ENCODE data around the gene SLC35G1. TPM values are rescaled to one million over a fixed set of nuclear protein-coding genes. Genes with fewer than 3 reads are reported as not detected.

The SLC35G1 gene
- total RNA-seq, 1 donor from 2014 or later = 5.3 TPM

DNA sequence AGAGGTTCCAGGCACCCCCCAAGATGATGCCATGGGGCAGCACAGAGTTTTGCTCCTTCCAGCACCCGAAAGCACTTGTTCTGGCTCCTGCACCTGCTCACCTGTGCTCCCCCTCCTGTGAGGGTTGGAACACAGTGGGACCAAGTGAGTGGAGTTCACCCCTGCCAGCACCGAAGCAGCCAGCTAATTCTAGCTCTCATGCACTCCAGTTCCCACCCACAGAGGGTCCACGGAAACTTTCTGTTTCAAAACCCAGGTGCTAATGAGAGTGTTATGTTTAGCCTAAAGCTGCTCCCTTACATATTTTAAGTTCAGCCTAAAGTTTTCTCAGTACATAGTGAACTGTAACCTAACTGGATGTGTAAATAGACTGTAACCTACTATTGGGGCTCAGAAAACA is 42.6 kb upstream of the SLC35G1 start:
- no peaks in the 10 kb centered on the region for H3K36me3 Mint-ChIP-seq (ENCODE audit: low read depth)

DNA sequence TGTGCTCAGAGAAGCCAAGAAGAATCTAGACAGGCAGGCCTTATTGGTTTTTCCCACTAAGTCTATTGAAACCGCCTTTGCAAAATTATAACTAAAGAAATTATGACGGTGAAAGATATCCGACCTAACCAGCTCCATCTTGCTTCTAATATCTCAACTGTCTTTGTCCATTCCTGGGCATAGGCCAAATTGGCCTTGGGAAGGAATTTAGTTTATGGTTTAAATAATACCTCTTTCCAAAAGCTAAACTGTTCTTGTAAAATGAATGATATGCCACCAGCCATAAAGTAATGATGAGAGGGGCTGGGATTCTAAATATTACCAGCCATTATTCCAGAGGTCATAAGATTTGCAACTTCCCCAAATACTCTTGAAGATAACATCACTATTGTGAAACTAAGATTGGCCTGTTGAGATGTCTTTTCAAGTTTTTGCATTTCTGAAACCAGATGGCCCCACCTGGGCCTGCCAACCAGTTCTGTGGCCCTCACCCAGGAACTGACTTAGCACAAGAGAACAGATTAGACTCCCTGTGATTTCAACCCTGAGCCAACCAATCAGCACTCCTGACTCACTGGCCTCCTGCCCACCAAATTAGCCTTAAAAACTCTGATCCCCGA is 41.2 kb upstream of the SLC35G1 start:
- no peaks in the 10 kb centered on the region for H3K4me1 Mint-ChIP-seq (ENCODE audit: low read depth)
- TF ChIP-seq, protein P1, sequence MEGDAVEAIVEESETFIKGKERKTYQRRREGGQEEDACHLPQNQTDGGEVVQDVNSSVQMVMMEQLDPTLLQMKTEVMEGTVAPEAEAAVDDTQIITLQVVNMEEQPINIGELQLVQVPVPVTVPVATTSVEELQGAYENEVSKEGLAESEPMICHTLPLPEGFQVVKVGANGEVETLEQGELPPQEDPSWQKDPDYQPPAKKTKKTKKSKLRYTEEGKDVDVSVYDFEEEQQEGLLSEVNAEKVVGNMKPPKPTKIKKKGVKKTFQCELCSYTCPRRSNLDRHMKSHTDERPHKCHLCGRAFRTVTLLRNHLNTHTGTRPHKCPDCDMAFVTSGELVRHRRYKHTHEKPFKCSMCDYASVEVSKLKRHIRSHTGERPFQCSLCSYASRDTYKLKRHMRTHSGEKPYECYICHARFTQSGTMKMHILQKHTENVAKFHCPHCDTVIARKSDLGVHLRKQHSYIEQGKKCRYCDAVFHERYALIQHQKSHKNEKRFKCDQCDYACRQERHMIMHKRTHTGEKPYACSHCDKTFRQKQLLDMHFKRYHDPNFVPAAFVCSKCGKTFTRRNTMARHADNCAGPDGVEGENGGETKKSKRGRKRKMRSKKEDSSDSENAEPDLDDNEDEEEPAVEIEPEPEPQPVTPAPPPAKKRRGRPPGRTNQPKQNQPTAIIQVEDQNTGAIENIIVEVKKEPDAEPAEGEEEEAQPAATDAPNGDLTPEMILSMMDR (IDR thresholded peaks at IDR 0.05) = no peak
- DNase-seq (ENCODE audit: low spot score) = no peak
- H3K27me3 Mint-ChIP-seq (ENCODE audit: low read depth) = peaks cover 7% of the 10 kb centered on the region
- H3K4me3 Mint-ChIP-seq (ENCODE audit: unreplicated experiment) = no peak overlapping the region
- no peaks in the 10 kb centered on the region for H3K36me3 Mint-ChIP-seq (ENCODE audit: low read depth)
- no peak overlapping the region for H3K27ac Mint-ChIP-seq (ENCODE audit: unreplicated experiment)
- peaks cover 6% of the 10 kb centered on the region for H3K9me3 Mint-ChIP-seq (ENCODE audit: low read depth)

More for the DNA sequence above, 42.6 kb upstream of the SLC35G1 start:
- H3K27ac Mint-ChIP-seq (ENCODE audit: unreplicated experiment) = no peak overlapping the region
- TF ChIP-seq, protein P1 (IDR thresholded peaks at IDR 0.05) = no peak
- H3K4me3 Mint-ChIP-seq (ENCODE audit: unreplicated experiment) = no peak overlapping the region
- H3K27me3 Mint-ChIP-seq (ENCODE audit: low read depth) = peaks cover 5% of the 10 kb centered on the region
- H3K9me3 Mint-ChIP-seq (ENCODE audit: low read depth) = peaks cover 6% of the 10 kb centered on the region
- H3K4me1 Mint-ChIP-seq (ENCODE audit: low read depth) = no peaks in the 10 kb centered on the region
- DNase-seq (ENCODE audit: low spot score) = no peak

DNA sequence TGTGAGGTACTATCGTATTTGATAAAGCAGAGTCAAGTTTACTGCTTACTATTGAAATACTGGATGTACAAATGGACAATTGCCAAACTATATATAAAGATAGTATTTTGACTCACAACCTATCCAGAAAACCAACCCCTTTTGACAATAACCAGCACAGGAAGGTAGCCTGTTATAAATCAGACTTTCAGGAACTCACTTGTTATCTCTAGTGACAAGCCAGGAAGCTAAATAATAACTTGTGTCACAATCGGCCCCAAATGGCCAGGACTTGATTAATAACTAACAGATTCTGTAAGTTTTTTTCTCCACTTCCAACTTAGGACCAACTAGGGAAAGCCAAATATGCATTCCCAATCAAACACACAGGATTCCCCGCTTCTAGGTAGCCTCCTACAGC is 38.8 kb upstream of the SLC35G1 start:
- Mint-ChIP-seq H3K4me1 (ENCODE audit: low read depth) (no peaks in the 10 kb centered on the region), H3K27ac (ENCODE audit: unreplicated experiment) (no peak overlapping the region), H3K4me3 (ENCODE audit: unreplicated experiment) (no peak overlapping the region), H3K36me3 (ENCODE audit: low read depth) (no peaks in the 10 kb centered on the region), H3K9me3 (ENCODE audit: low read depth) (peaks cover 6% of the 10 kb centered on the region), H3K27me3 (ENCODE audit: low read depth) (peaks cover 9% of the 10 kb centered on the region)
- DNase-seq (ENCODE audit: low spot score) = no peak
- TF ChIP-seq, protein P1 (IDR thresholded peaks at IDR 0.05) = no peak

DNA sequence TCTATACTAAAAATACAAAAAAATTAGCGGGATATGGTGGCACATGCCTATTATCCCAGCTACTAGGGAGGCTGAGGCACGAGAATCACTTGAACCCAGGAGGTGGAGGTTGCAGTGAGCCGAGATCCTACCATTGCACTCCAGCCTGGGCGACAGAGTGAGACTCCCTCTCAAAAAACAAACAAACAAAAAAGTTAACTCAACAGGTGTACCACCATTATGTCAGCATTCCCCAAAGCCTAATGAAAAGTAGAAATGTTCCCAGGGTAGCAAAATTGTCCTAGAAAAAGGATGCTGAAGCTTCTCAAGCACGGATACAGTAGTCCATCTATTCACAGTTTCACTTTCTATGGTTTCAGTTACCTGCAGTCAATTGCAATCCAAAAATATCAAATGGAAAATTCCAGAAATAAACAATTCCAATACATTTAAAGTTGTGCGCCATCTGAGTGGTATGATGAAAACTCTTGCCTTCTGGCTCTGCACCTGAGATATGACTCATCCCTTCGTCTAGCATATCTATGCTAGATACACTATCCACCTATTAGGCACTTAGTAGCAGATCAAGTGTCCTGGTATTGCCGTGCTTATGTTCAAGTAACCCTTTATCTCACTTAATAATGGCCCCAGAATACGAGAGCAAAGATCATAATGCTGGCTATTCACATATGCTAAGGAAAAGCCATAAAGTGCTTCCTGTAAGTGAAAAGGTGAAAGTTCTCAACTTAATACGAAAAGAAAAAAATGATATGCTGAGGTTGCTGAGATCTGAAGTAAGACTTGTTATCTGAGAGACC is 37.2 kb upstream of the SLC35G1 start:
- Mint-ChIP-seq H3K27me3 (ENCODE audit: low read depth) (peaks cover 8% of the 10 kb centered on the region), H3K4me3 (ENCODE audit: unreplicated experiment) (no peak overlapping the region), H3K36me3 (ENCODE audit: low read depth) (no peaks in the 10 kb centered on the region), H3K27ac (ENCODE audit: unreplicated experiment) (no peak overlapping the region), H3K9me3 (ENCODE audit: low read depth) (peaks cover 6% of the 10 kb centered on the region), H3K4me1 (ENCODE audit: low read depth) (no peaks in the 10 kb centered on the region)
- DNase-seq (ENCODE audit: low spot score) = no peak
- TF ChIP-seq, protein P1 (IDR thresholded peaks at IDR 0.05) = no peak

DNA sequence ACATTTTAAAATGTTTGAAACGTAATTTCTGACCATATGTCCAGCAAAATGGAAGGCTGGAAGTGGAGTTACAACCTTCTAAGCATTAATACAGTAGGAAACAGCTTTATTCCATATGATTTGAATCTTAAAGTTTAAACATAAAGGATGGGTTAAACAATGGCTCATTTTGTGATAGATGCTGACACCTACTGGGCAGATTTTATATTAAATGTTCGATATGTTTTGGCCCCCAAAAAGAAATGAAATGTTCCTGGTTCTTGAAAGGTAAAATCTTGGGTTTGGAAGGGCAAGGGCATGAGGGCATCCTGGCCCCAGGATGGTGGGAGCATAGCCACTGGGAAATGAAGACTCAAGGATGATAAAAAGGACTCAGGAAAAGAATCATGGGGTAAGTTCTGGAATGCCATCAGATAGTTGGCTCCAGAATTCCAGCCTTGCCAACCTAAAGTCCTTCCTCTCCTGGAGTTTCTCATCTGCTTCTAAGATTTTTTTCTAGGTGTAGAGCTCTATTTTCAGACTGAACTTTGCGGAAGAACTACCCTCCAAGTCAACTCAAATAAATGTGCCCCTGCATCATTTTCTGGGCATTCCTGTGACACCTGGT is 34.6 kb upstream of the SLC35G1 start:
- Mint-ChIP-seq H3K27ac (ENCODE audit: unreplicated experiment) (no peak overlapping the region), H3K27me3 (ENCODE audit: low read depth) (peaks cover 8% of the 10 kb centered on the region), H3K36me3 (ENCODE audit: low read depth) (no peaks in the 10 kb centered on the region), H3K4me3 (ENCODE audit: unreplicated experiment) (no peak overlapping the region), H3K4me1 (ENCODE audit: low read depth) (no peaks in the 10 kb centered on the region), H3K9me3 (ENCODE audit: low read depth) (no peaks in the 10 kb centered on the region)
- TF ChIP-seq, protein P1 (IDR thresholded peaks at IDR 0.05) = peak; percentile 84
- no peak for DNase-seq (ENCODE audit: low spot score)
